GM21447 (cell line): ENCODE data around the gene RIMS4.

Source experiments
- ATAC-seq: cut with Tn5 transposase; IDR thresholded peaks from one replicate; pipeline ENCODE4 v1.9.1; 2021; ENCODE audit not compliant: unreplicated experiment

Gene RIMS4

DNA sequence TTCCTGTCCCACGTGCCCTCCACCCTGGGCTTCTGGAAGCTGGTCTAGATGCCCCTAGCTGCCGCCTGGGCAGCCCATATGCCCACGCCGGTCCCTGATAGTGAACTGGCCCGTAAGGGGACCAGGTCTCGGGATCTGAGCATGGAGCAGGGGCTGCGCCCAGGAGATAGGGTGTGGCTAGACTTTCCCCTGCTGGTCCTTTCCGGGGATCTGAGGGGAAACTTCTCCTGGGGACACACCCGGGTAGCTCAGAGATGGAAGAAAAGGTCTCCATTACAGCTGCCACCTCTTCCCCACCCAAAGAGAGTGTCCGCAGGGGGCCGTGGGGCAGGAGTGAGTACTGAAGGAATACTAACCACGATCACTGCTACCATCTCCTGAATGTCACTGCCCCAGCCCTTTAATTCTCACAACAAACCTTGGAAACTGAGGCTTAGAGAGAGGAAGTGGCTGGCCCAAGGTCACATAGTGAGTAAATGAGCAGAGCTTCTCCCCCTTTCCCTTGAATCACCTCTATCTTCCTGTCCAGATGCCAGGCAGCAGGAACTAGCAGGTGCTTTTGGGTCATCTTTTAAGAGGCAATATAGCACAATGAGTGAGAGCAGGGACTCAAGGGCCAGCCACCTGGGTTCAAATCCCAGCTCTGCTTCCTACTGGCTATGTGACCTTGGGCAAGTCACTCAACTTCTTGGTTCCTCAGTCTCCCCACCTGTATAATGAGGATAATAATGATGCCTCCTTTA lies 107.0 kb downstream of the RIMS4 start:
- ATAC-seq: no peak

- ATAC-seq: peak; percentile 61
Observed at GRCh38 chr20:44702776-44703175, 107.6 kb downstream of the RIMS4 start.

- ATAC-seq: no peak
Observed at GRCh38 chr20:44701858-44702256, 108.5 kb downstream of the RIMS4 start.
